H1 (cell line): ENCODE data around the gene DBX1. TPM values are rescaled to one million over a fixed set of nuclear protein-coding genes. Genes with fewer than 3 reads are reported as not detected.

Source experiments
- CBX8 ChIP-seq: fragments of 300-800, 300-1000 bp; sonication (generic); IDR thresholded peaks from 2 replicates; pipeline ENCODE4 v1.7.1; 2016; ENCODE audit warnings: low read depth, low read length, borderline replicate concordance
- EZH2 ChIP-seq: fragments of 200-600 bp; sonication (generic); IDR thresholded peaks from 2 replicates; pipeline ENCODE4 v1.7.1; 2012; ENCODE audit warnings: low read depth, mild to moderate bottlenecking, moderate library complexity, low read length, inconsistent platforms; ENCODE audit not compliant: severe bottlenecking
- KDM1A ChIP-seq: fragments of 200-600, 300-600 bp; sonication (generic); IDR thresholded peaks from 2 replicates; pipeline ENCODE4 v1.7.1; 2016; ENCODE audit warnings: mild to moderate bottlenecking, low read length, borderline replicate concordance
- MAFK ChIP-seq: IDR thresholded peaks from 2 replicates; pipeline ENCODE4 v1.6.1; 2012; ENCODE audit warnings: low read depth, mild to moderate bottlenecking, improper control_type of control experiment, low read length
- POU5F1 ChIP-seq: IDR thresholded peaks from 2 replicates; pipeline ENCODE4 v1.6.1; 2011; ENCODE audit warnings: low read depth, mild to moderate bottlenecking, low read length, moderate library complexity
- RBBP5 ChIP-seq: IDR thresholded peaks from 2 replicates; pipeline ENCODE4 v1.7.1; 2012; ENCODE audit warnings: low read depth, mild to moderate bottlenecking, inconsistent platforms, low read length, moderate library complexity, borderline replicate concordance
- polyA plus RNA-seq, 7 experiments: library from polyadenylated mRNA; depleted of rRNA in 3 of 7; stranded (reverse) in 5 of 7; unstranded in 2 of 7; fragments of >200 nt in 5 of 7; fragments of 200-250 nt in 2 of 7; gene quantifications; 1 replicate in 5 of 7; 2 replicates in 1 of 7; 4 replicates in 1 of 7; pipeline versions ENCODE4 v1.2.1 to v1.2.3, GENCODE V29; 2011 to 2013; ENCODE audit warnings: missing spikeins in 2 of 7, mixed read lengths in 2 of 7
- total RNA-seq: library from RNA; stranded (reverse); fragmentation: NEBNext Ultra II Directional; extraction: Animal tissue kit (Norgen Biotek cat#: 25700); gene quantifications from 2 replicates; pipeline ENCODE4 v1.2.1, GENCODE V29; 2021
- TF ChIP-seq, protein P1 (sequence below): fragments of 300-600 bp; sonication (generic); IDR thresholded peaks from 2 replicates; pipeline ENCODE4 v1.7.1; 2012; ENCODE audit warnings: low read length, moderate library complexity, mild to moderate bottlenecking, inconsistent platforms; ENCODE audit not compliant: insufficient replicate concordance
- TF ChIP-seq, protein P2 (sequence below): IDR thresholded peaks from 2 replicates; pipeline ENCODE4 v1.6.1; 2012; ENCODE audit warnings: low read length, inconsistent platforms

The DBX1 gene
- total and polyA plus RNA-seq, 2 of the 8 experiments (the other 6 are each of a cell fraction or from before 2014, with no cell fraction given) = not detected

DNA sequence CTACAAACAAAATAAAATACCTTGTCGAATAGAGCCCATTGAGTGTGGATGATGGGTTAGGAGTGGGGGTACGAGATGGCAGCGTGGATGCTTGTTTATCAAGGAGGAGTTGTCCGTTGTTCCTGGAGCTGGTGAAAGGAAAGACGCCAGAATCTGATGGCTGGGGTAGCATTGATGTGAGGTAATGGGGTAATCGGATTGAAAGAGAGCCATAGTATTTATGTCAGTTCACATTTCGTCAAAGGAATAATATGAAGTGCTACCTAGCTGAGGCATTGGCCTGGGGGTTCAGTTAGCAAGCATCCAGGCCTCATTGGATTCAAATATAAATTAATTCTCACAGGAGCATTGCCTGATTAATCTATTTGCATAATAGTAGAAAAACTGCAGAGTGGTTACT, 16.9 kb upstream of the DBX1 start (continued):
- TF ChIP-seq, protein P1, sequence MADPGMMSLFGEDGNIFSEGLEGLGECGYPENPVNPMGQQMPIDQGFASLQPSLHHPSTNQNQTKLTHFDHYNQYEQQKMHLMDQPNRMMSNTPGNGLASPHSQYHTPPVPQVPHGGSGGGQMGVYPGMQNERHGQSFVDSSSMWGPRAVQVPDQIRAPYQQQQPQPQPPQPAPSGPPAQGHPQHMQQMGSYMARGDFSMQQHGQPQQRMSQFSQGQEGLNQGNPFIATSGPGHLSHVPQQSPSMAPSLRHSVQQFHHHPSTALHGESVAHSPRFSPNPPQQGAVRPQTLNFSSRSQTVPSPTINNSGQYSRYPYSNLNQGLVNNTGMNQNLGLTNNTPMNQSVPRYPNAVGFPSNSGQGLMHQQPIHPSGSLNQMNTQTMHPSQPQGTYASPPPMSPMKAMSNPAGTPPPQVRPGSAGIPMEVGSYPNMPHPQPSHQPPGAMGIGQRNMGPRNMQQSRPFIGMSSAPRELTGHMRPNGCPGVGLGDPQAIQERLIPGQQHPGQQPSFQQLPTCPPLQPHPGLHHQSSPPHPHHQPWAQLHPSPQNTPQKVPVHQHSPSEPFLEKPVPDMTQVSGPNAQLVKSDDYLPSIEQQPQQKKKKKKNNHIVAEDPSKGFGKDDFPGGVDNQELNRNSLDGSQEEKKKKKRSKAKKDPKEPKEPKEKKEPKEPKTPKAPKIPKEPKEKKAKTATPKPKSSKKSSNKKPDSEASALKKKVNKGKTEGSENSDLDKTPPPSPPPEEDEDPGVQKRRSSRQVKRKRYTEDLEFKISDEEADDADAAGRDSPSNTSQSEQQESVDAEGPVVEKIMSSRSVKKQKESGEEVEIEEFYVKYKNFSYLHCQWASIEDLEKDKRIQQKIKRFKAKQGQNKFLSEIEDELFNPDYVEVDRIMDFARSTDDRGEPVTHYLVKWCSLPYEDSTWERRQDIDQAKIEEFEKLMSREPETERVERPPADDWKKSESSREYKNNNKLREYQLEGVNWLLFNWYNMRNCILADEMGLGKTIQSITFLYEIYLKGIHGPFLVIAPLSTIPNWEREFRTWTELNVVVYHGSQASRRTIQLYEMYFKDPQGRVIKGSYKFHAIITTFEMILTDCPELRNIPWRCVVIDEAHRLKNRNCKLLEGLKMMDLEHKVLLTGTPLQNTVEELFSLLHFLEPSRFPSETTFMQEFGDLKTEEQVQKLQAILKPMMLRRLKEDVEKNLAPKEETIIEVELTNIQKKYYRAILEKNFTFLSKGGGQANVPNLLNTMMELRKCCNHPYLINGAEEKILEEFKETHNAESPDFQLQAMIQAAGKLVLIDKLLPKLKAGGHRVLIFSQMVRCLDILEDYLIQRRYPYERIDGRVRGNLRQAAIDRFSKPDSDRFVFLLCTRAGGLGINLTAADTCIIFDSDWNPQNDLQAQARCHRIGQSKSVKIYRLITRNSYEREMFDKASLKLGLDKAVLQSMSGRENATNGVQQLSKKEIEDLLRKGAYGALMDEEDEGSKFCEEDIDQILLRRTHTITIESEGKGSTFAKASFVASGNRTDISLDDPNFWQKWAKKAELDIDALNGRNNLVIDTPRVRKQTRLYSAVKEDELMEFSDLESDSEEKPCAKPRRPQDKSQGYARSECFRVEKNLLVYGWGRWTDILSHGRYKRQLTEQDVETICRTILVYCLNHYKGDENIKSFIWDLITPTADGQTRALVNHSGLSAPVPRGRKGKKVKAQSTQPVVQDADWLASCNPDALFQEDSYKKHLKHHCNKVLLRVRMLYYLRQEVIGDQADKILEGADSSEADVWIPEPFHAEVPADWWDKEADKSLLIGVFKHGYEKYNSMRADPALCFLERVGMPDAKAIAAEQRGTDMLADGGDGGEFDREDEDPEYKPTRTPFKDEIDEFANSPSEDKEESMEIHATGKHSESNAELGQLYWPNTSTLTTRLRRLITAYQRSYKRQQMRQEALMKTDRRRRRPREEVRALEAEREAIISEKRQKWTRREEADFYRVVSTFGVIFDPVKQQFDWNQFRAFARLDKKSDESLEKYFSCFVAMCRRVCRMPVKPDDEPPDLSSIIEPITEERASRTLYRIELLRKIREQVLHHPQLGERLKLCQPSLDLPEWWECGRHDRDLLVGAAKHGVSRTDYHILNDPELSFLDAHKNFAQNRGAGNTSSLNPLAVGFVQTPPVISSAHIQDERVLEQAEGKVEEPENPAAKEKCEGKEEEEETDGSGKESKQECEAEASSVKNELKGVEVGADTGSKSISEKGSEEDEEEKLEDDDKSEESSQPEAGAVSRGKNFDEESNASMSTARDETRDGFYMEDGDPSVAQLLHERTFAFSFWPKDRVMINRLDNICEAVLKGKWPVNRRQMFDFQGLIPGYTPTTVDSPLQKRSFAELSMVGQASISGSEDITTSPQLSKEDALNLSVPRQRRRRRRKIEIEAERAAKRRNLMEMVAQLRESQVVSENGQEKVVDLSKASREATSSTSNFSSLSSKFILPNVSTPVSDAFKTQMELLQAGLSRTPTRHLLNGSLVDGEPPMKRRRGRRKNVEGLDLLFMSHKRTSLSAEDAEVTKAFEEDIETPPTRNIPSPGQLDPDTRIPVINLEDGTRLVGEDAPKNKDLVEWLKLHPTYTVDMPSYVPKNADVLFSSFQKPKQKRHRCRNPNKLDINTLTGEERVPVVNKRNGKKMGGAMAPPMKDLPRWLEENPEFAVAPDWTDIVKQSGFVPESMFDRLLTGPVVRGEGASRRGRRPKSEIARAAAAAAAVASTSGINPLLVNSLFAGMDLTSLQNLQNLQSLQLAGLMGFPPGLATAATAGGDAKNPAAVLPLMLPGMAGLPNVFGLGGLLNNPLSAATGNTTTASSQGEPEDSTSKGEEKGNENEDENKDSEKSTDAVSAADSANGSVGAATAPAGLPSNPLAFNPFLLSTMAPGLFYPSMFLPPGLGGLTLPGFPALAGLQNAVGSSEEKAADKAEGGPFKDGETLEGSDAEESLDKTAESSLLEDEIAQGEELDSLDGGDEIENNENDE = no peak
- TF ChIP-seq, protein P2, sequence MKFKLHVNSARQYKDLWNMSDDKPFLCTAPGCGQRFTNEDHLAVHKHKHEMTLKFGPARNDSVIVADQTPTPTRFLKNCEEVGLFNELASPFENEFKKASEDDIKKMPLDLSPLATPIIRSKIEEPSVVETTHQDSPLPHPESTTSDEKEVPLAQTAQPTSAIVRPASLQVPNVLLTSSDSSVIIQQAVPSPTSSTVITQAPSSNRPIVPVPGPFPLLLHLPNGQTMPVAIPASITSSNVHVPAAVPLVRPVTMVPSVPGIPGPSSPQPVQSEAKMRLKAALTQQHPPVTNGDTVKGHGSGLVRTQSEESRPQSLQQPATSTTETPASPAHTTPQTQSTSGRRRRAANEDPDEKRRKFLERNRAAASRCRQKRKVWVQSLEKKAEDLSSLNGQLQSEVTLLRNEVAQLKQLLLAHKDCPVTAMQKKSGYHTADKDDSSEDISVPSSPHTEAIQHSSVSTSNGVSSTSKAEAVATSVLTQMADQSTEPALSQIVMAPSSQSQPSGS = no peak
- no peak for TF ChIP-seq CBX8
- TF ChIP-seq POU5F1 = no peak
- no peak for TF ChIP-seq EZH2
- no peak for TF ChIP-seq MAFK
- no peak for TF ChIP-seq RBBP5
- no peak for TF ChIP-seq KDM1A
